Measurements from ENCODE around the gene TNFRSF1A. TPM values are rescaled to one million over a fixed set of nuclear protein-coding genes. Genes with fewer than 3 reads are reported as not detected.
"Not testable (repeated sequence)": the region's sequence is repeated elsewhere in the genome, so short reads cannot be mapped to it uniquely, and the experiment has no call there.

The TNFRSF1A gene
- total RNA-seq, 4 donors from 2014 or later: 121 to 190 (median 134) TPM

- Histone ChIP-seq H3K27me3 (no peaks in the 10 kb centered on the region), H3K27ac (no peak overlapping the region), H3K4me3 (no peak overlapping the region), H3K4me1 (peaks cover 15 to 40% (median 20%) of the 10 kb centered on the region in 3 donors), H3K36me3 (no peaks in the 10 kb centered on the region), H3K9me3 (no peaks in the 10 kb centered on the region)
- 87 to 89% methylated on average over 9 to 10 of the region's 10 CpGs for WGBS, 2 donors
- DNase-seq: no peak
- no peak for TF ChIP-seq CTCF (IDR thresholded peaks at IDR 0.05)
- TF ChIP-seq POLR2A (IDR thresholded peaks at IDR 0.05): no peak
- intact Hi-C loops (cut with DNase I): no loop called here
Observed at GRCh38 chr12:6297170-6297569, 44.7 kb downstream of the TNFRSF1A start.

GRCh38 chr12:6295094-6295811 lies 46.6 kb downstream of the TNFRSF1A start:
- H3K36me3 ChIP-seq: no peaks in the 10 kb centered on the region
- intact Hi-C loops (cut with DNase I): no loop called here
- 52 to 82% methylated on average over 2 to 3 of the region's 5 CpGs for WGBS, 2 donors
- DNase-seq: no peak
- peak overlapping the region; percentile 72 to 92 (median 86) for H3K27ac ChIP-seq
- no peak for TF ChIP-seq POLR2A (IDR thresholded peaks at IDR 0.05)
- TF ChIP-seq CTCF (IDR thresholded peaks at IDR 0.05): no peak
- H3K27me3 ChIP-seq: no peaks in the 10 kb centered on the region
- no peaks in the 10 kb centered on the region for H3K9me3 ChIP-seq
- H3K4me1 ChIP-seq: peaks cover 15 to 40% (median 20%) of the 10 kb centered on the region in 3 donors
- no peak overlapping the region for H3K4me3 ChIP-seq

GRCh38 chr12:6294156-6295093 lies 47.5 kb downstream of the TNFRSF1A start:
- TF ChIP-seq POLR2A (IDR thresholded peaks at IDR 0.05) (no peak), CTCF (IDR thresholded peaks at IDR 0.05) (no peak)
- H3K36me3 ChIP-seq: no peaks in the 10 kb centered on the region
- DNase-seq: no peak
- peaks cover 15 to 40% (median 20%) of the 10 kb centered on the region in 3 donors for H3K4me1 ChIP-seq
- H3K9me3 ChIP-seq: no peaks in the 10 kb centered on the region
- H3K27ac ChIP-seq: peak overlapping the region; percentile 72 to 92 (median 86)
- 18 to 37% methylated on average over 5 of the region's 5 CpGs for WGBS, 2 donors
- intact Hi-C loops (cut with DNase I): no loop called here
- H3K27me3 ChIP-seq: no peaks in the 10 kb centered on the region
- no peak overlapping the region for H3K4me3 ChIP-seq

- intact Hi-C loops (cut with DNase I): no loop called here
- Histone ChIP-seq H3K9me3 (no peaks in the 10 kb centered on the region), H3K27me3 (no peaks in the 10 kb centered on the region), H3K27ac (peak overlapping the region in 1 of 4 donors; percentile 88), H3K4me3 (no peak overlapping the region), H3K4me1 (peaks cover 16 to 53% (median 20%) of the 10 kb centered on the region in 3 donors), H3K36me3 (no peaks in the 10 kb centered on the region)
- WGBS, 2 donors: 45 to 53% methylated on average over 2 of the region's 2 CpGs
- TF ChIP-seq POLR2A (IDR thresholded peaks at IDR 0.05) (no peak), CTCF (IDR thresholded peaks at IDR 0.05) (no peak)
- DNase-seq: no peak
Observed at GRCh38 chr12:6292606-6293005, 49.3 kb downstream of the TNFRSF1A start.

- H3K9me3 ChIP-seq; DNase-seq; H3K4me3 ChIP-seq; intact Hi-C loops (cut with DNase I); H3K27ac ChIP-seq; H3K36me3 ChIP-seq; H3K27me3 ChIP-seq: not testable (repeated sequence)
- peaks cover 9 to 62% (median 20%) of the 10 kb centered on the region in 3 donors for H3K4me1 ChIP-seq
- WGBS, 2 donors: 96 to 98% methylated on average over 11 to 16 of the region's 25 CpGs
Observed at GRCh38 chr12:6289906-6290305, 52.0 kb downstream of the TNFRSF1A start.

- DNase-seq; H3K27me3 ChIP-seq; H3K9me3 ChIP-seq; H3K4me3 ChIP-seq; intact Hi-C loops (cut with DNase I); H3K36me3 ChIP-seq: not testable (repeated sequence)
- Histone ChIP-seq H3K4me1 (peaks cover under 1 to 60% (median 18%) of the 10 kb centered on the region in 3 donors), H3K27ac (peak overlapping the region in 1 of 4 donors; percentile 17)
- 90 to 95% methylated on average over 10 of the region's 10 CpGs for WGBS, 2 donors
Observed at GRCh38 chr12:6289081-6289480, 52.8 kb downstream of the TNFRSF1A start.

Data from esophagus squamous epithelium (tissue), 5 donors.